OCI-M2 (cell line): ENCODE measurements around the gene NTRK3.

ENCODE experiments used
- DNase-seq: peaks from one replicate; lab custom pipeline; 2025; ENCODE audit not compliant: unreplicated experiment; lab: John Stamatoyannopoulos, UW

NTRK3 gene

DNA sequence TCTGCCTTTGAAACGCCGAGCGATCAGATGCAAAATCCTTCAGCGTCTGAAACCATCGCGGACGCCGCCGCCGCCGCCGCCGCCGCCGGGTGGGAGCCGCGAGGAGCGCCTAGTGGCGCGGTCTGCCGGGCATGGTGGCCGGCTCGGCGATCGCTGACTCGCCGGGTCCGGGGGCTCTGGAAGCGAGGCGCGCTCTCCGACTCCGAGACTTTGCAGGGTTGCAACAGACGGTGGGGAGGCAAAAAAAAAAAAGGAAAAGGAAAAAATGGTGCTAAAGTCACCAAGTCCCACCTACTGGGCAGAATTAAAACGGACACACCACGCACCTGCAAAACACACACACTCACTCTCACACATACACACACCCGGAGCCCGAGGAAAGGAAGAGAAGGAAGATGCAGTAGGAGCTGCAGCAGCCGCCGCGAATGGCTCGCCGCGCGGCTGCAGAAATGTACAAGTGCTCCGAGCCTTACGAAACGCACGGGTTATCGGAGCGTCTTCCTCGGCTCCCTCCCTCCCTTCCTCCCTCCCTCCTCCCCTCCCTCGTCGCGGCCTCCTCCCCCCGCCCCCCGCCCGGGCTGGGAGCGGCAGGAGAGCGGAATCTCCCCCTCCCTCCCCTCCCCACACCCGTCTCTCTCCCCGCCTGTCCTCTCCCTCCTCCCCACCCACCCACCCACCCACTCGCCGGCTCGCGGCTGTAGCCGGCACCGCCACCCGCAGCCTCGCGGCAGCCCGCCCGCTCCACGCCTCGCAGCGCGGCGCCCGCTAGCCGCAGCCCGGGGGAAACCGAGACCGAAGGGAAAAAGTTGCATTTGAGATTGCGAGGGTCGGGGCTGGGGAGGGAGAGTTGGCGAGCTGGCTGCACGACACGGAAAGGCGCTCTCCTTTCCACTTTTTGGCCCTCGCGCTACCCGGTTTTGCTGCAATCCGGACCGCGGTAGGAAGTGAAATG, at the start of gene NTRK3:
Gene NTRK3, minus strand, starts transcription at position 461 of the 952 bp plus-strand sequence. CDS start 586 bp downstream, outside the sequence.
- no peak for DNase-seq

DNA sequence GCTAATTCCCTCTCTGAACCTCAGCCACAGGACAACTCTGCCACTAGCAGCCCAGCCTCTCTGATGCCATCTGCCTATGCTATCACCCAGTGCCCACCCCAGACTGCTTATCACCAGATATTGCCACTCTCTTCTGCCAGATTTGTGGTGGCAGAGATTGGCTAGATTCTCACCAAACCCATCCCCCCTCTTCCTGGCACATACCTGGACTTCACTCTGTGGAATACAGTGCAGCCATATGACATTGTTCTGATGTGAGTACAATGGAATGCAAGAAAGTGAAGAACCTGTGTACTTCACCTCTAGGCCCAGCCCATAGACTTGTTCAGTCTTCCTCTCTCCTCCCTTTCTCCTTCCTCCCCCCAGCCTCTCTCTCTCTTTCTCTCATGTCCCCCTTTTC, 46.9 kb upstream of the NTRK3 start:
- no peak for DNase-seq

DNA sequence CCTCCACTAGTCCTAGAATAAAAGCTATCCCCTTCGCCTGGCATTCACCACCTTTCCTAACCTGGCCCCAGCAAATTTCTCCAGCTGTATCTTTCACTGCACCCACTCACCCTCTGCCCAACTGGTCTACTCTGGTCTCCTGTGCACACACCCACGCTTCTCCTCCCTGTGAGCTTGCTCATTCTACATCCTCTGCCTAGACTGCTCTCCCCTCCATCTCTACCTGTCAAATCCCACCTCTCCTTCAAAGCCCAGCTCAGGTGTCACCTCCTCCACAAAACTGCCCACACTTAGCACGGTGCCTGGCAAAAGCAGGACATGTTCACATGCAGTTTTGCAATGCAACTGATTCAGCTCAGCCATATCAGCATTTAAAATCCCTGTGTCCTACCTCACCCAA, 45.8 kb upstream of the NTRK3 start:
- DNase-seq, result no peak

DNA sequence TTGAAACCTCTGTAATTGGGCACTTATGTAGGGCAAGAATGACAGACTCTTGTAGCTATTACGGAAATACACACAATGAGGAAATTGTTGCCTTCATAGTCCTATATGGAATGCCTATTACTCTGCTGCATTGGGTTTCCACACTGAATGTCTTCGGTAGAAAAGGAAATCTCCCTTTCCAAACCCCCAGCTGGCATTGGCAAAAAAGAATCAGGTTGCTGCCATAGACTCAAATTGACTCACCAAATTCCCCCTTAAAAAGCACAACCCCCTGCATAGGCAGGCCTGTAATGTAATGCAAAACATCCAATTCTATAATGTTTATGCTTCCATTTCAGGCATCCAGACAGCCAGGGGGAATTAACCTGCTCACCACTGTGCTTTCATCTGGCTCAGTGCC, 44.8 kb upstream of the NTRK3 start:
- DNase-seq, result no peak

DNA sequence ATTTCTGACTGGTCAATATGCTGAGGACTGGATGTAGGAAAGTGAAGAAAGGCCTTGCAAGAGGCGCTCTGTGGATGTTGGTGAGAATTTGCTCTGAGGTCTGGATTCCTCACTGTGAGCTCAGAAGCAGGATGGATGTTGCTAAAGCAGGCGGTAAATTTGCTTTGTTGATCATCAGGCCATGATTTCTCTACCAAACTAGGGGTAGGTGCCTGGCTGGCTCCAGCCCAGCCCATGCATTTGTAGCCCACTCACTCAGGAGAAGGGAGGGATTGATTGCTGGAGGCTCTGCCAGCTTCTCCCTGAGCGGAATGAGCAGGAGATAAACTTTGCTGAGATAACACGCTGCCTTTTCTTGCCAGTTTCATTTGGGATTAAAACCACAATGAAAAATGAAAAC, 44.3 kb upstream of the NTRK3 start:
- DNase-seq, result no peak

DNA sequence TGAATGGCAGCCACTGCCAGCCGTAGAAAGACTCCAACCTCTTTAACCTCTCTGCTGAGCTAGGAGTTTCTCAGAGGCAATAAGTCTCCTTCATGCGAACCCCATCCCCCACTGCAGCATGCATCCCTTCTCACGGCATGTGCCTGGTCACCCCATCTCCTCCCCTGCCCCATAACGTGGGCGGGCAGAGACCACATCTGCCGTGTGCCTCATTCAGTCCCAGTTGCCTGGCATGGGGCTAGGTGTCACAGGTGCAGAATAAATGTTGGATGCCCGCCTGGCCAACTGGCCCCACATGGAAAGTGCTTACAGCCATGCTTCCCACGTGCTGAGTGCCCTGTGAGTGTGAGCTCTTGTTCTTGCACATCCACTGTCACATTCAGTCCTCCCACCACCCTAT, 43.5 kb upstream of the NTRK3 start:
- DNase-seq, result no peak

DNA sequence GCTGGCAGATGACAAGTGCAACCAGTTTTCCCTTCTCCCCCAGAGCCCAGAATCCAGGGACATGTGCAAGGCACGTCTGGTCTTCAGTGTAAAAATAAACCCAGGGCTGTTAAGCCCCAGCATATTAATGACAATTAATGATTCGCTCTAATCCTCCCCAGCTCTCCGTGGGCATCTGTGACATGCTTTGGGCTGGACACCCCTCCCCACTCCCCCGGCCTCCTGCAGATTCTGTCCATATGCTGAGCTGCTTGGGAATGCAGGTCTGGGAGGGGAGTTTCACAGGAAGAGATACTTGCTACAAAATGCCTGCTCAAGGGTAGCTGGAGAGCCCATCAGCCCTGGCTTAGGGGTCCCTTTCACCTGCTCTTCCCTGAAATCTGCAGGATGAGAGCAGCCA, 43.0 kb upstream of the NTRK3 start:
- DNase-seq, result no peak

DNA sequence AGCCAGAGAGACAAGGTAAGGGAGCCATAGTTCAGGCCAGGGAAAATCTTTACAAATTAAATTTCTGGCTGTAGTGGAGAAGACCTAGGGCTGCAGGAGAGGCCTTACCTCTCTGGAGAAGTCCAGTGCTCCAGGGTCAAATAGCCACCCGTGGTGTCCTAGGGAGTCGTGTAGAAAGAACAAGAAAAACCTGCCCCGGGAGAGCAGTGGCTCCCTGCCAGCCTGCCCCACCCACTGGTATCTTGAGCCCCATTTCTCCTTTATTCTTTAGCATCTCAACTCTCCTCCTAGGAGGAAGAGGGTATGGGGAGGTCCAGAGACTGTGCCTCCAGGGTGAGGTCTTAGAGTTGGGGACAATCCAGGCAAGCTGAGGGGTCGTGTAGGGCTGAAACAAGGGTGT, 32.1 kb upstream of the NTRK3 start:
- no peak for DNase-seq

DNA sequence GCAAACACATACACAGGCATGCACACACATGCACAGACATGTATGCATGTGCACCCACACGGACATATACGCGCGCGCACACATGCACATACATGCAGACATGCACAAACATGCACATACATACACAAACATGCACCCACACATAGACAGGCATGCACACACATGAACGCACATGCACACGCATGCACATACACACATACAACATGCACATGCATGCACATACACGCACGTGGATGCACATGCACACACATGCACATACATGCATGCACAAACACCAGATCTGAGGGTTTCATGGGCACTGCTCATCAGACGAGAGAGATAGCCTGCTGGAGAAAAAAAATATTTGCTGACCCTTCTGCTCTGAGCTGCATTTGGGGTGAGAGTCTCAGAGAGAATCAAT, 31.7 kb upstream of the NTRK3 start:
- DNase-seq, result no peak

DNA sequence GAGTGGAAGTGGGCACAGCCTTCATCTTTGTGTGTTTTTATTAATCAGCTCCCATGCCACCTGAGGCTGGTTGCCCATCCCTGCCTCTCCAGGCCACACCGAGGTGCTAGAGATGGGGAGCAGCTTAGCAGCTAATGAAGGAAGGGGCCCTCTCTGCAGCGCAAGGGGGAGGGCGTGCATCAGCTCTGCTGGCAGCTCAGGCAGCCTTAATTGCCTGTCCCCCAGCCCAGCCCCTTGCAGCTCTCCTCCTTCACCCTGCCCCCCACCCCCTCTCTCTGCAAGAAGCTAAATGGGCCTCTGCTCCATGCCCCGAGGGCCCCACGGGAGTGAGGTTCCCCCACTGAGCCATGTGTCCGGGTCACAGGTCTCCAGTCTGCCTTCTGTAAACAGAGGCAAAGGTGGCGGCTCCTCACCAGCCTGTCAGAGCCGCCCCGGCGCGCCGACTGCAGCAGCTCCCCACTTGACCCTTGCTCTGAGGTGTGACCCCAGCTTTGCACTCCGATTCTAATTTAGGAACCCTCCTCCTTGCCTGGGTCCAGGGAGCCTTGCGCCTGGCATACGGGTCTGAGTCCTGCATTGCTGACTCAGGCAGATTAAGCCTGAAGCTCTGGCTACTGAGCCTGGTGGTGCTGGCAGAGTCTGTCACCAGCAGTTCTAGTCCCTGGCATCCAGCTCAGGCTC, 27.9 kb upstream of the NTRK3 start:
- no peak for DNase-seq

DNA sequence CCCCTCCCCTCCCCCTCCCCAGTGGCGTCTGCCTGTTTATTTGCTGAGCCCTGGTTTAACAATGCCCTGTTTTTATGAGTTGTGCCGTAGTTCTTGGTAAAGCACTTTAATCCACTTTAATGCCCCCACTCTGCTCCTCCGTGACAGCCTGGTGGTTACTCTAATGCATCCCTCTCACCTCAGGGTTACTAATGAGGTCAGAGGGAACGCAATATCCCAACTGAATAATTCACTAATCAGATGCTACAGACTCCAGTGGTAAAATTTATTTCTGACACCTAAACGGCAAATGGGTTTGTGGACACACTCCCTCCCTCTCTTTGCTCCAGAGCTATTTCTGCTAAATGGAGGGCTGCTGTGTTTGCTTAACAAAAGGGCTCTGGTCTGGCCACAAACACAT, 26.1 kb upstream of the NTRK3 start:
- DNase-seq, result no peak

DNA sequence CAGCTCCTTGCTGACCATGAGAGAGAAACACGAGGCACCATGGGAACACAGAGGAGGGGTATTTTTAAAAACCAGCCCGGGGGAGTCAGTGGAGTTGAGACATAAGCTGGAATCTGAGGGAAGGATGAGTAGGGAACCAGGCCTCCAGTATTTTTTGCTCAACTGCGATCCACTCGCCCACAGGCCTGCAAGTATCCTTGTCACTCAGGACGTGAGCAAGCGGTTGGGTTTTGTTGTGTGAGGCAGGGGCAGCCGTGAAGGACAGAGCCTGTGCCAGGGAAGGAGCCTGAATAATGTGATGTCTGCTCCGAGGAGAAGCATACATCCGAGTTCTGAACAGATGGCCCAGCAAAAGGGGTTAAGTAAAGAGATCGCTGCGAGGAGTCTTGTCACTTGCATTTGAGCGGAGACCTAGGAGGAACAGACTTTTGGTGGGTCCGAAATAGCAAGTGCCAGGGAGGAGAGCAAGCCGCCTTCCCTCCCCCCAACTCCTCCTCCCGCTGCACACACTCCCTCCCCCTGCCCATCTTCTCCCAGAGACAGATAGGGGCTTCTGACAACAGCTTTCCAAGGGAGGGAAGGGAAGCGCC, 20.4 kb upstream of the NTRK3 start:
- no peak for DNase-seq

DNA sequence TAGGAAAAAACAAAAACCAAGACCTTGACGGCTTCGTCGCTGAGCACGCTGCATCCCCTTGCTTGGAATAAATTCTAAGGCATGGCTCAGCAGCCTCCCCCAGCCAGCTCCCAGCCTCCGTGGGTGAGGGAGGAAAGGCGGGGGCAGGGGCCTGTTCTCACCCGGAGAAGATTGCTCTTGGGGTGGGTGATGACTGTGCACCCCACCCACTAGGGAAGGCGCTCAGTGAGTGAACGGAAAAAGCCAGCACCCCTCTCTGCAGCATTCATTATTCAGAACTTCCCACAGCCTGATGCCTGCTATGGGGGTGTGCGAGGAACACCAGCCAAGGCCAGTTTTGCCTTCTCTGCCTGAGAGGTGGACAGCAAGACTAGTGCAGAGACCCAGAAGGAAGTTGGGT, 19.3 kb upstream of the NTRK3 start:
- no peak for DNase-seq

DNA sequence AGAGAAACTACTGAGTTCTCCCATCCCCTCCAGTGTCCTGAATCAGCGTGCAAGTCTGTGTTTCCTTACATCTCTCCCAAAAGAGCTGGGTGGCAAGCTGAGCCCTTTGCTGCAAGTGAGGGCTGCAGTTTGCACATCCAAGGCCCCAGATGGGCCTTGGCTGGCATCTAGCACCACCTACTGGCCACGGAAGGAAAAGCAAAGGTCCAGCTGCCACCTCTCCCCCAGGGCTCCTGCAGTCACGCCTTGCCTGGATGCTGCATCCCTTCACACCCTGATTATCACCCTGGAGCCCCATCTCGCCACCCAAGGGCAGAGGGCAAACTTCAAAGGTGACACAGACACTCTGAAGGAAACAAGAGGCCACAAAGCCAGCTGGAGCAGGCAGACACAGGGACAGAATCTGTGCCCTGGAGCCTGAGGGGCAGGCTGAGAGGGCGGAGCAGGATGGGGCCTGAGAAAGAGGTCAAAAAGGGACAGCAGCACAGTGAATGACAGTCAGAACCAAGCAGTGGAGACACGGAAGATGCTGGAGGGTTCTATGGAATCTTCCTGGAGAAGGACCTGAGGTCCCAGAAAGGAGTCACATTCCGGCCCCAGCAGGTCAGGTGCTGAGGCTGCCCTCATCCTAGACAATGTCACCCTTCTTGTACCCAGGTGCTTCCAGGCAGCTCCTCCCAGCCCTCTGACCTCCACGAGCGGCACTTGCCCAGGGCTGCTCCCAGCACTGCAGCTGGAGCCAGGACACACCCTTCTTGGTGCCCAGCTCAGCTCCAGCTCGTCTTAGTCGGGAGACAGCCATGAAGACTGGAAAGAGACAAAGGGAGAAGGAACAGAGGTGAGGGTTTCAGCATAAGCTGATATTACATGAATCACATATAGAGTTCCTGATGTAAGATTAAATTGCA, 18.3 kb upstream of the NTRK3 start:
- peak; percentile 0 for DNase-seq

DNA sequence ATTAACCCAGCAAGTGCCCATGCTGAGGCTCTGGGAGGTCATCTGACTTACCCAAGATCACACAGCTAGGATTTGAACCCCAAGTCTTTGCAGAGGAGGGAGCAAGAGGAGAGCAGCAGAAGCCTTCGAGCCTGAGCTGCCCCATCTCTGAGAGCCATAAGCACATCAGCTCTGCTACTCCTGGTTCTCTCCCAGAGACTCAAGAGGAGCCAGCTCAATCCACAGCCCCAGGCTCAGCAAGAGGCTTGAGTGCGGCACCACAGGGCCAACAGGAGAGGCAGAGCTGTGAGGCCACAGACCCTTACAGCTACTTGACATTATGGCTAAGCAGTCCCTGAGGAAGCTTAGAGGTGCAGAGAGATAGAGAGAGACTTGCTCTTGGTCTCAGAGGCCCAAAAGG, 15.9 kb upstream of the NTRK3 start:
- no peak for DNase-seq

DNA sequence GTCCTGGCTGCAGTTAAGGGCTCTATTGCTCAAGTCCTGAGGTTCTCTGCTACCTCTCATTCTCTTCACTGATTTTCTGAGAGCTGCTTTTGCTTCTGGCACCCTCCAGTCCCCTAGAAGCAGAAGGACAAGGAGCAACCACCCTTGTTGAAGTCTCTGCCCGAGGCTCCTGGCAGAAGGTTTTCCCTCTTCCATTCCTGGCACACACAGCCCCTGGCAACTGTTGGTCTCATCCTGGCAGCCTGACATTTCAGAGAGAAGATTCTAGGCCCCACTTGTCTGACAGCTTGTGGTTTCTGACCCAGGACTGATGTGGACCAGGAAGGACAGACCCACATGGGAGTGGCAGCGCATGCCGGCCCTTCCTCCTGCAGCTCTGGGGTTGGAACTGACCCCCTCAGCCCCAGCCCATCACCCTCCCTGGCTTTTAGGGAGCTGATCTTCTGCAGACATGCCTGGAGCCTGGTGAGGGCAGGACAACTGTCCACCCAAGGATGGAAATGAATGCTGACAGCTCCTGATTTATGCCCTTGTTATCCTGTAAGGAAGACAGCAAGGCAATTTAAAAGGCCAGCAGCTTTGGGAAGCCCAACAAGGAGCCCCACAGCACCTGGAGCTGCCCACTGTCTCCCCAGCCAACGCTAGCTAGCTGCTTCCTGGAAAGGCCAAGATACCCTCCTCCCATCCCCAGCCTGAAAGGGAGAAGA, 13.0 kb upstream of the NTRK3 start:
- no peak for DNase-seq

DNA sequence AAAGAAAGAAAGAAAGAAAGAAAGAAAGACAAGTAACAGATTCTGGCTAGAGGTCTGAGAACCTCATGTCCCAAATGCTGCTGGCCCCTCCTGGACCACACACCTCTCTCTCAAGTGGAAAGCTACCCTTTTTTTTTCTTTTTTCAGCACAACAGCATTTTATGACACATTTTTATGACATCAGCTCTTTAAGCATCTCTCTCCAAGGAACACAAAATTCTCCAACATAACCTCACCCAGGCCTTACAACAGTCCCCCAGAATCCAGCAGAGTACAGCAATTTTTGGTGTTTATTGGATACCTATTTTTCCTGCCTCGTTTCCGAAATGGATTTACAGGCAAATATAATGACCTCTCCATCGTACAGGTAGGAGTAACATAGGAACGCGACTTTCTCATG, 11.2 kb upstream of the NTRK3 start:
- no peak for DNase-seq

DNA sequence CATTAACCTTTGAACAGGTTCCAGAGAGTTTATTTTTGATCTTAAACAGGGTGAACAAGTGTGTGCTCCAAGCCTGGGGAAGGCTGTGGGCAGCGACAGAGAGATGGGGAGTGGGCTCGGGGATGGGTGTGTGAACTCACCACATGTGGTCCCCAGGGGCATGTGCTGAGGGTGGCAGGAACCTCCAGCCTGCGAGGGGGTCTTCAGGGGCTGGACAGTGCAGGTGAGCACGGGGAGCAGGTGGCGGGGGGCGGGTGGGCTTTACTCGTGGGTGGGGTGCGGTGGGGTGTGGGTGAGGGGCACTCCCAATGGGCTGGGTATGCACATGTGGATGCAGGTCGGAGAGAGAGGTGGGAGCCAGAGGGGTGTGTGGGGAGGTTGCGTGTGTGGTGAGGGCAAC, 9.6 kb upstream of the NTRK3 start:
- DNase-seq, result no peak

DNA sequence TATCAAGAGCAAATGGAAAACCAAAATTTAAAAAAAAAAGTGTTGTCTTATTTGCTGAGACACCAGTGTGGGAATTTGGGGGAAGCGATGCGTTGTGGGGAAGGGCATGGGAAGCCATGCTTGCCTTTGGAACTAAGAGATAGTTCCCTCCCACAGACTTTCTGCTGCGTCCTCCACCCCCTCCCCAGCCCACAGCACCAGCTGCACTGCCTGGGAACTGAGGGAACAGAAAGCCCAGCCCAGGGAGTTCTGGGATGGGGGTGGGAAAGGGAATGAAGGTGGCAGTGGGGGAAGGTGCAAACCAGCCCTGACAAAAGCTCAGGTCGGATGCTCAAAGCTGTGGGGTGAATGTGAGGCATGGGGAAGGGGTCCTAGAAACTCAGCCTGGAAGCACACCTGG, 8.1 kb upstream of the NTRK3 start:
- no peak for DNase-seq

DNA sequence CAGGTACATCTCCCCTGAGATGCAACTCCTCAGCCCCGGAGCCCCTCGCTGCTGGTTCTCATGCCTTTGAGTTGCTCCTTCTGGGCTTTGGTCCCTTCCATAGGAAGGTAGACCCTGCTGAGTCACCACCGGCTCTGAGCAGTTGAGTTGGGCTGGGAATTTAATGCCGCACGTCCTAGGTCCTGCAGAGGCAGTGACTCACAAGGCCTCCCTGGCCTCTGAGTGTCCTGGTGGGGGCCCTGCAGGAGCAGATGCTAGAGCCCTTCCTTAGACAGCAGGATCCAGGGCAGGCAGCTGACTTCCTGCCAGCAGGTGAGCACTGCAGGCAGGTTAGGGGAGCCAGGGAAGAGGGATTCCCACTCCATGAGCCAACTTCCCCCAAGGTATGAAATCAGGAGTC, 5.5 kb upstream of the NTRK3 start:
- no peak for DNase-seq
